HepG2 (cell line): Measurements from ENCODE around the gene TEX53. TPM values are rescaled to one million over a fixed set of nuclear protein-coding genes. Genes with fewer than 3 reads are reported as not detected.

Experiments used
- MED13 ChIP-seq: sonication (generic); formaldehyde crosslinking; IDR thresholded peaks from 2 replicates; pipeline ENCODE4 v1.5.0; 2020; ENCODE audit warnings: missing genetic modification reagents
- NCOA2 ChIP-seq: sonication (generic); formaldehyde crosslinking; IDR thresholded peaks from 2 replicates; pipeline ENCODE4 v1.8.0; 2022; ENCODE audit warnings: inconsistent platforms
- POLR2A ChIP-seq, 2 experiments: IDR thresholded peaks; 2 replicates each; pipeline ENCODE4 v1.6.1; 2011; ENCODE audit warnings: low read depth in 2 of 2, low read length in 2 of 2, mild to moderate bottlenecking in 1 of 2, moderate library complexity in 1 of 2; ENCODE audit not compliant: insufficient read depth in 1 of 2
- RBFOX2 ChIP-seq: fragments of 200-400 bp; formaldehyde crosslinking; IDR thresholded peaks from 2 replicates; pipeline ENCODE4 v1.6.1; 2017; ENCODE audit warnings: low read depth, mild to moderate bottlenecking, low read length
- SETDB1 ChIP-seq: sonication (generic); formaldehyde crosslinking; IDR thresholded peaks from 2 replicates; pipeline ENCODE4 v1.5.1; 2020; ENCODE audit warnings: missing genetic modification reagents, mild to moderate bottlenecking, borderline replicate concordance
- SNRNP70 ChIP-seq: fragments of 200-400 bp; formaldehyde crosslinking; IDR thresholded peaks from 2 replicates; pipeline ENCODE4 v1.6.1; 2017; ENCODE audit warnings: mild to moderate bottlenecking, low read depth, low read length, moderate library complexity
- TBP ChIP-seq: sonication (generic); formaldehyde crosslinking; IDR thresholded peaks from 2 replicates; pipeline ENCODE4 v1.5.0; 2020; ENCODE audit warnings: missing genetic modification reagents
- polyA plus RNA-seq, 8 experiments: library from polyadenylated mRNA; depleted of rRNA in 3 of 8; stranded (reverse) in 7 of 8; unstranded in 1 of 8; fragments of >200 nt; fragmentation: Illumina TruSeq in 4 of 8; extraction: Trizol in 4 of 8; gene quantifications; 2 replicates each; pipeline versions ENCODE4 v1.2.1 to v1.2.3, GENCODE V29; 2011 to 2016; ENCODE audit warnings: low read depth in 4 of 8, missing spikeins in 1 of 8, mixed read lengths in 1 of 8; ENCODE audit not compliant: insufficient read depth in 1 of 8
- total RNA-seq, 5 experiments: library from RNA; depleted of rRNA; stranded (reverse); fragments of >200 nt; fragmentation: Illumina TruSeq; extraction: Trizol; gene quantifications; 2 replicates each; pipeline ENCODE4 v1.2.3, GENCODE V29; 2016; ENCODE audit warnings: low read depth in 1 of 5
- TF ChIP-seq, protein P1 (sequence below), 2 experiments: sonication (generic) in 1 of 2; formaldehyde crosslinking in 1 of 2; IDR thresholded peaks; 2 replicates each; pipeline versions ENCODE4 v1.4.0 to v1.6.1; 2016 to 2020; ENCODE audit warnings: borderline replicate concordance in 1 of 2, low read depth in 1 of 2, mild to moderate bottlenecking in 1 of 2, missing genetic modification reagents in 1 of 2
- TF ChIP-seq, protein P2 (sequence below): sonication (generic); formaldehyde crosslinking; IDR thresholded peaks from 2 replicates; pipeline ENCODE4 v1.4.0; 2020; ENCODE audit warnings: mild to moderate bottlenecking, missing genetic modification reagents
- TF ChIP-seq, protein P3 (sequence below): sonication (generic); formaldehyde crosslinking; IDR thresholded peaks from 2 replicates; pipeline ENCODE4 v1.4.0; 2020; ENCODE audit warnings: missing genetic modification reagents, borderline replicate concordance

TEX53 gene
- total and polyA plus RNA-seq, 2 of the 13 experiments (the other 11 are each of a cell fraction or from before 2014, with no cell fraction given): not detected

DNA sequence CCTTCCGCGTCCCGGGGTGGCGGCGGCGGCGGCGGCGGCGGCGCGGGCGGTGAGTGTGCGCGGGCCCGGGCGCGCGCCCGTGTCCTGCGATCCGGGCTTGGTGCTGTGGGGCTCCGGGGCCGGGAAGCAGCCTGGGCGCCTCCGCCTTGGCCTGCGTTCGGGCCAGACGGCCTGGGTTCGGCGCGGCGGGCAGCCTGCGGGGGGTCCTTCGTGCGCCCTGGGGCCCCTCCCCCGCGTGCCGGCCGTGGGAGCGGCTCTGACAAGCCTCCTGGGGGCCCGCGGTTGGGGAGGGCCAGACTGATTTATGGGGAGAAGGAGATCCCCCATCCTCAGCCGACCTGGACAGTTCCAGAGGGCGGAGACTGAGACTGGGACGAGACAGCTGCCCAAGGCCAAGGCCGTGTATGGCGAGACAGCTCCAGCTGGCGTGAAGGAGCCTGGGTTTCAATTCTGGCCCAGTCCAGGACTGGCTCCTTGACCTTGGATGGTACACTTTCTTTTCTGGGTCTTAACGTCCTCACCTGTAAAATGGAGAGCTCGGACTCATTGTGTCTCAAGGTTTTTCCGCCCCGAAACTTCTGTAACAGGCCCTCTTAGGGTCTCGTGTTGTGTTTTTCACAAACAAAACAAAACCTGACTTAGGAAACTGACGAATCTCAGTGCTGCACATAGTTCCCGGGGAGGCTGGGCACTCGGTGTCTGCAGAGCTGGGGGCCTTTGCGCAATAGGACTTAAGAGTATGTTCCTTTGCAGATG, 45.9 kb downstream of the TEX53 start (continued):
- 0 out of 2 replicates have a peak, but pooled peaks have one; percentile 11 for TF ChIP-seq NCOA2 (CRISPR knock-in tag)
- TF ChIP-seq SNRNP70: no peak
- TF ChIP-seq, protein P1, sequence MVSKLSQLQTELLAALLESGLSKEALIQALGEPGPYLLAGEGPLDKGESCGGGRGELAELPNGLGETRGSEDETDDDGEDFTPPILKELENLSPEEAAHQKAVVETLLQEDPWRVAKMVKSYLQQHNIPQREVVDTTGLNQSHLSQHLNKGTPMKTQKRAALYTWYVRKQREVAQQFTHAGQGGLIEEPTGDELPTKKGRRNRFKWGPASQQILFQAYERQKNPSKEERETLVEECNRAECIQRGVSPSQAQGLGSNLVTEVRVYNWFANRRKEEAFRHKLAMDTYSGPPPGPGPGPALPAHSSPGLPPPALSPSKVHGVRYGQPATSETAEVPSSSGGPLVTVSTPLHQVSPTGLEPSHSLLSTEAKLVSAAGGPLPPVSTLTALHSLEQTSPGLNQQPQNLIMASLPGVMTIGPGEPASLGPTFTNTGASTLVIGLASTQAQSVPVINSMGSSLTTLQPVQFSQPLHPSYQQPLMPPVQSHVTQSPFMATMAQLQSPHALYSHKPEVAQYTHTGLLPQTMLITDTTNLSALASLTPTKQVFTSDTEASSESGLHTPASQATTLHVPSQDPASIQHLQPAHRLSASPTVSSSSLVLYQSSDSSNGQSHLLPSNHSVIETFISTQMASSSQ (IDR thresholded peaks at IDR 0.05; ENCODE audit: low read depth): no peak
- TF ChIP-seq, protein P1 (CRISPR knock-in tag; IDR thresholded peaks at IDR 0.05; ENCODE audit: borderline replicate concordance): 0 out of 2 replicates have a peak, but pooled peaks have one; percentile 1
- TF ChIP-seq, protein P2, sequence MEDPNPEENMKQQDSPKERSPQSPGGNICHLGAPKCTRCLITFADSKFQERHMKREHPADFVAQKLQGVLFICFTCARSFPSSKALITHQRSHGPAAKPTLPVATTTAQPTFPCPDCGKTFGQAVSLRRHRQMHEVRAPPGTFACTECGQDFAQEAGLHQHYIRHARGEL (CRISPR knock-in tag): no peak
- no peak for TF ChIP-seq POLR2A (IDR thresholded peaks at IDR 0.05; ENCODE audit: insufficient read depth in 1 of 2, low read depth in 2 of 2, low read length in 2 of 2)
- TF ChIP-seq RBFOX2: peak; percentile 59
- no peak for TF ChIP-seq TBP (CRISPR knock-in tag)
- no peak for TF ChIP-seq SETDB1
- TF ChIP-seq MED13 (CRISPR knock-in tag): no peak
- TF ChIP-seq, protein P3, sequence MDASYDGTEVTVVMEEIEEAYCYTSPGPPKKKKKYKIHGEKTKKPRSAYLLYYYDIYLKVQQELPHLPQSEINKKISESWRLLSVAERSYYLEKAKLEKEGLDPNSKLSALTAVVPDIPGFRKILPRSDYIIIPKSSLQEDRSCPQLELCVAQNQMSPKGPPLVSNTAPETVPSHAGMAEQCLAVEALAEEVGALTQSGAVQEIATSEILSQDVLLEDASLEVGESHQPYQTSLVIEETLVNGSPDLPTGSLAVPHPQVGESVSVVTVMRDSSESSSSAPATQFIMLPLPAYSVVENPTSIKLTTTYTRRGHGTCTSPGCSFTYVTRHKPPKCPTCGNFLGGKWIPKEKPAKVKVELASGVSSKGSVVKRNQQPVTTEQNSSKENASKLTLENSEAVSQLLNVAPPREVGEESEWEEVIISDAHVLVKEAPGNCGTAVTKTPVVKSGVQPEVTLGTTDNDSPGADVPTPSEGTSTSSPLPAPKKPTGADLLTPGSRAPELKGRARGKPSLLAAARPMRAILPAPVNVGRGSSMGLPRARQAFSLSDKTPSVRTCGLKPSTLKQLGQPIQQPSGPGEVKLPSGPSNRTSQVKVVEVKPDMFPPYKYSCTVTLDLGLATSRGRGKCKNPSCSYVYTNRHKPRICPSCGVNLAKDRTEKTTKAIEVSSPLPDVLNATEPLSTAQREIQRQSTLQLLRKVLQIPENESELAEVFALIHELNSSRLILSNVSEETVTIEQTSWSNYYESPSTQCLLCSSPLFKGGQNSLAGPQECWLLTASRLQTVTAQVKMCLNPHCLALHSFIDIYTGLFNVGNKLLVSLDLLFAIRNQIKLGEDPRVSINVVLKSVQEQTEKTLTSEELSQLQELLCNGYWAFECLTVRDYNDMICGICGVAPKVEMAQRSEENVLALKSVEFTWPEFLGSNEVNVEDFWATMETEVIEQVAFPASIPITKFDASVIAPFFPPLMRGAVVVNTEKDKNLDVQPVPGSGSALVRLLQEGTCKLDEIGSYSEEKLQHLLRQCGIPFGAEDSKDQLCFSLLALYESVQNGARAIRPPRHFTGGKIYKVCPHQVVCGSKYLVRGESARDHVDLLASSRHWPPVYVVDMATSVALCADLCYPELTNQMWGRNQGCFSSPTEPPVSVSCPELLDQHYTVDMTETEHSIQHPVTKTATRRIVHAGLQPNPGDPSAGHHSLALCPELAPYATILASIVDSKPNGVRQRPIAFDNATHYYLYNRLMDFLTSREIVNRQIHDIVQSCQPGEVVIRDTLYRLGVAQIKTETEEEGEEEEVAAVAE (CRISPR knock-in tag): no peak
- TF ChIP-seq, all 625 proteins: peak for 33
